Measurements from ENCODE around the gene NCAPD3.

The NCAPD3 gene

GRCh38 chr11:134146598-134146997, 77.2 kb downstream of the NCAPD3 start:
- H3K4me3 ChIP-seq (ENCODE audit: low read depth, low read length): no peak overlapping the region
- peaks cover 95% of the 10 kb centered on the region for H3K36me3 ChIP-seq
- TF ChIP-seq CTCF (IDR thresholded peaks at IDR 0.05; ENCODE audit: low read depth, low read length): no peak
- no peak overlapping the region for H3K27ac ChIP-seq
- no peaks in the 10 kb centered on the region for H3K27me3 ChIP-seq (ENCODE audit: insufficient read depth, low read depth, severe bottlenecking)
- no peaks in the 10 kb centered on the region for H3K9me3 ChIP-seq (ENCODE audit: severe bottlenecking)
- DNase-seq: no peak

- Histone ChIP-seq H3K9me3 (ENCODE audit: severe bottlenecking) (no peaks in the 10 kb centered on the region), H3K36me3 (peaks cover 92% of the 10 kb centered on the region), H3K4me3 (ENCODE audit: low read depth, low read length) (no peak overlapping the region), H3K27ac (no peak overlapping the region), H3K27me3 (ENCODE audit: insufficient read depth, low read depth, severe bottlenecking) (no peaks in the 10 kb centered on the region)
- TF ChIP-seq CTCF (IDR thresholded peaks at IDR 0.05; ENCODE audit: low read depth, low read length): no peak
- no peak for DNase-seq
Observed at GRCh38 chr11:134145715-134146114, 78.1 kb downstream of the NCAPD3 start.

- DNase-seq: no peak
- H3K27me3 ChIP-seq (ENCODE audit: insufficient read depth, low read depth, severe bottlenecking): no peaks in the 10 kb centered on the region
- H3K27ac ChIP-seq: no peak overlapping the region
- no peak for TF ChIP-seq CTCF (IDR thresholded peaks at IDR 0.05; ENCODE audit: low read depth, low read length)
- no peak overlapping the region for H3K4me3 ChIP-seq (ENCODE audit: low read depth, low read length)
- H3K36me3 ChIP-seq: peaks cover 89% of the 10 kb centered on the region
- no peaks in the 10 kb centered on the region for H3K9me3 ChIP-seq (ENCODE audit: severe bottlenecking)
Observed at GRCh38 chr11:134144744-134145143, 79.0 kb downstream of the NCAPD3 start.

DNA sequence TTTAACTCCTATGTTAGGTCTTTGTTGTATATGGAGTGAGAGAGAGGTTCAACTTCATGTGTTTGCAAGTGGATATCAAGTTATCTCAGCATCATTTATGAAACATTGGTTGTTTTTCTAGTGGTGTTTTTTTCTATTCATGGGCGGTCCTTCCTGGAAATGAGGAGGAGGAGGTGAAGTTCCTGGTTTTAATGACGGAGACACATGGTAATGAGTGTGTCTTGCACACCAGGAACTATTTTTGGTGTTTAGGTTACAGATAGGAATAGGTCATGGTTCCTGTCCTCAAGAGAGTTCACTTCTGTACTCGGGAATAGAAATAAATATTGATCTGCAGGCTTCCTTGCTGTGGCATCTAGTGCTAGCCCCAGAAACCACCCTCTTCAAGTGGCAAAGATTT, 80.0 kb downstream of the NCAPD3 start:
- Histone ChIP-seq H3K9me3 (ENCODE audit: severe bottlenecking) (no peaks in the 10 kb centered on the region), H3K27me3 (ENCODE audit: insufficient read depth, low read depth, severe bottlenecking) (no peaks in the 10 kb centered on the region), H3K27ac (no peak overlapping the region), H3K4me3 (ENCODE audit: low read depth, low read length) (no peak overlapping the region), H3K36me3 (peaks cover 80% of the 10 kb centered on the region)
- DNase-seq: no peak
- TF ChIP-seq CTCF (IDR thresholded peaks at IDR 0.05; ENCODE audit: low read depth, low read length): no peak

GRCh38 chr11:134142536-134142935, 81.2 kb downstream of the NCAPD3 start:
- no peaks in the 10 kb centered on the region for H3K27me3 ChIP-seq (ENCODE audit: insufficient read depth, low read depth, severe bottlenecking)
- no peak for TF ChIP-seq CTCF (IDR thresholded peaks at IDR 0.05; ENCODE audit: low read depth, low read length)
- H3K27ac ChIP-seq: no peak overlapping the region
- no peak overlapping the region for H3K4me3 ChIP-seq (ENCODE audit: low read depth, low read length)
- peaks cover 67% of the 10 kb centered on the region for H3K36me3 ChIP-seq
- no peaks in the 10 kb centered on the region for H3K9me3 ChIP-seq (ENCODE audit: severe bottlenecking)
- no peak for DNase-seq

GRCh38 chr11:134140961-134141490, 82.7 kb downstream of the NCAPD3 start:
- no peak for TF ChIP-seq CTCF (IDR thresholded peaks at IDR 0.05; ENCODE audit: low read depth, low read length)
- H3K4me3 ChIP-seq (ENCODE audit: low read depth, low read length): no peak overlapping the region
- H3K9me3 ChIP-seq (ENCODE audit: severe bottlenecking): no peaks in the 10 kb centered on the region
- H3K36me3 ChIP-seq: peaks cover 57% of the 10 kb centered on the region
- H3K27me3 ChIP-seq (ENCODE audit: insufficient read depth, low read depth, severe bottlenecking): no peaks in the 10 kb centered on the region
- no peak overlapping the region for H3K27ac ChIP-seq
- DNase-seq: no peak

Data from WERI-Rb-1 (cell line).